ENCODE measurements around the gene LINGO4.

DNA sequence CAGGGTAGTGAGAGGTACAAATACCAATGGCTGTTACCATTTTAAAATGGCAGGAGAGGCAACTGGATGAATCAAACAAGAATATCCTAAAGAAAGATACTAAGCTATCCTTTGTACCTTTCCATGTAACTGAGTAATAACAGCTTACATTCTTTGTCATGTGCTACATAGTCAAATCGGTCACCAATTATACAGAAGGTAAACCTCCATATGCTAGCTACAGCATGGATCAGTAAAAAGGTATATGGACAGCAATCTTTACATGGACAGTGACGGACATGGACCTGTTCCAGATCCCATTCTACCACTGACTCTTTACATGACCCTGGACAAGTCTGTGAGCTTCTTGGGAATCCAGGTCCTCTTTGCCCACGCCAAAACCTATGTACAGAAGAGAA is 28.6 kb downstream of the LINGO4 start:
- TF ChIP-seq, protein P1, sequence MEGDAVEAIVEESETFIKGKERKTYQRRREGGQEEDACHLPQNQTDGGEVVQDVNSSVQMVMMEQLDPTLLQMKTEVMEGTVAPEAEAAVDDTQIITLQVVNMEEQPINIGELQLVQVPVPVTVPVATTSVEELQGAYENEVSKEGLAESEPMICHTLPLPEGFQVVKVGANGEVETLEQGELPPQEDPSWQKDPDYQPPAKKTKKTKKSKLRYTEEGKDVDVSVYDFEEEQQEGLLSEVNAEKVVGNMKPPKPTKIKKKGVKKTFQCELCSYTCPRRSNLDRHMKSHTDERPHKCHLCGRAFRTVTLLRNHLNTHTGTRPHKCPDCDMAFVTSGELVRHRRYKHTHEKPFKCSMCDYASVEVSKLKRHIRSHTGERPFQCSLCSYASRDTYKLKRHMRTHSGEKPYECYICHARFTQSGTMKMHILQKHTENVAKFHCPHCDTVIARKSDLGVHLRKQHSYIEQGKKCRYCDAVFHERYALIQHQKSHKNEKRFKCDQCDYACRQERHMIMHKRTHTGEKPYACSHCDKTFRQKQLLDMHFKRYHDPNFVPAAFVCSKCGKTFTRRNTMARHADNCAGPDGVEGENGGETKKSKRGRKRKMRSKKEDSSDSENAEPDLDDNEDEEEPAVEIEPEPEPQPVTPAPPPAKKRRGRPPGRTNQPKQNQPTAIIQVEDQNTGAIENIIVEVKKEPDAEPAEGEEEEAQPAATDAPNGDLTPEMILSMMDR (IDR thresholded peaks at IDR 0.05; ENCODE audit: poor library complexity), result no peak
- TF ChIP-seq EZH2 (IDR thresholded peaks at IDR 0.05; ENCODE audit: borderline replicate concordance), result no peak
- no peak for TF ChIP-seq EZH2phosphoT487 (IDR thresholded peaks at IDR 0.05; ENCODE audit: low read depth, severe bottlenecking, unreplicated experiment)

Measured in hepatocyte (in vitro differentiated cells).